Naive thymus-derived CD4-positive, alpha-beta T cell (primary cell): ENCODE data around the gene EPS8L1. TPM values are rescaled to one million over a fixed set of nuclear protein-coding genes. Genes with fewer than 3 reads are reported as not detected.
"Not testable (repeated sequence)": the region's sequence is repeated elsewhere in the genome, so short reads cannot be mapped to it uniquely, and the experiment has no call there.

Experiments used
- ATAC-seq: fragments of 150-1000 bp; cut with Tn5 transposase; 2 replicates; pipeline ENCODE4 v1.10.0; 2021; ENCODE audit warnings: mild to moderate bottlenecking, moderate library complexity
- CTCF ChIA-PET: fragments of 350-600 bp; sonication (Branson Sonifier 250); formaldehyde crosslinking; loops from one replicate; lab custom pipeline; 2021; ENCODE audit warnings: antibody characterized with exemption; lab: Charles Lee
- POLR2A ChIA-PET: fragments of 350-600 bp; sonication (Branson Sonifier 250); formaldehyde crosslinking; loops from one replicate; lab custom pipeline; 2021; ENCODE audit warnings: antibody characterized with exemption, inconsistent platforms; lab: Charles Lee
- DNase-seq, 9 donors: peaks; one replicate each; pipeline versions ENCODE4 v3.0.0 to v3.0.0-alpha.2; 2020 to 2022; ENCODE audit warnings: mixed read lengths in 1 of 9
- H3K27ac ChIP-seq: one replicate; pipeline ENCODE4 v1.7.0; 2013; ENCODE audit warnings: mild to moderate bottlenecking, low read depth, low read length, moderate library complexity
- H3K27me3 ChIP-seq, 2 donors: one replicate each; pipeline ENCODE4 v1.7.0; 2013; ENCODE audit warnings: low read length in 2 of 2, mild to moderate bottlenecking in 2 of 2, moderate library complexity in 2 of 2; ENCODE audit not compliant: control insufficient read depth in 2 of 2, insufficient read depth in 2 of 2
- H3K36me3 ChIP-seq, 3 experiments: 1 replicate in 2 of 3; 2 replicates in 1 of 3; pipeline ENCODE4 v1.7.0; 2013; ENCODE audit warnings: low read length in 3 of 3, mild to moderate bottlenecking in 3 of 3, moderate library complexity in 1 of 3; ENCODE audit not compliant: insufficient read depth in 3 of 3, control insufficient read depth in 2 of 3
- H3K4me1 ChIP-seq, 2 donors: one replicate each; pipeline ENCODE4 v1.7.0; 2013; ENCODE audit warnings: low read length in 2 of 2, mild to moderate bottlenecking in 2 of 2, moderate library complexity in 1 of 2; ENCODE audit not compliant: control insufficient read depth in 2 of 2, insufficient read depth in 2 of 2
- H3K4me3 ChIP-seq: 2 replicates; pipeline ENCODE4 v1.7.0; 2013; ENCODE audit warnings: mild to moderate bottlenecking, low read length
- H3K9me3 ChIP-seq, 3 experiments: 1 replicate in 2 of 3; 2 replicates in 1 of 3; pipeline ENCODE4 v1.7.0; 2013; ENCODE audit warnings: low read length in 3 of 3; ENCODE audit not compliant: control insufficient read depth in 2 of 3
- H3K27ac Mint-ChIP-seq, 9 donors: one replicate each; pipeline ENCODE4 v1.8.0; 2020 to 2022; ENCODE audit warnings: mixed read lengths in 9 of 9, mild to moderate bottlenecking in 8 of 9, moderate library complexity in 5 of 9, inconsistent platforms in 2 of 9
- H3K27me3 Mint-ChIP-seq, 5 donors: one replicate each; pipeline ENCODE4 v1.8.0; 2021 to 2022; ENCODE audit warnings: mixed read lengths in 5 of 5, mild to moderate bottlenecking in 1 of 5
- H3K36me3 Mint-ChIP-seq, 5 donors: one replicate each; pipeline ENCODE4 v1.8.0; 2020 to 2022; ENCODE audit warnings: mixed read lengths in 5 of 5, mild to moderate bottlenecking in 3 of 5, inconsistent platforms in 1 of 5
- H3K4me1 Mint-ChIP-seq, 7 donors: one replicate each; pipeline ENCODE4 v1.8.0; 2020 to 2022; ENCODE audit warnings: mixed read lengths in 7 of 7, mild to moderate bottlenecking in 3 of 7, inconsistent platforms in 1 of 7
- H3K4me3 Mint-ChIP-seq, 10 donors: one replicate each; pipeline ENCODE4 v1.8.0; 2020 to 2022; ENCODE audit warnings: mild to moderate bottlenecking in 10 of 10, mixed read lengths in 10 of 10, moderate library complexity in 6 of 10, inconsistent platforms in 2 of 10
- H3K9me3 Mint-ChIP-seq, 11 donors: one replicate each; pipeline ENCODE4 v1.8.0; 2020 to 2022; ENCODE audit warnings: mixed read lengths in 11 of 11, mild to moderate bottlenecking in 4 of 11, inconsistent platforms in 1 of 11, moderate library complexity in 1 of 11
- intact Hi-C, 2 donors: fragments of 100-400 bp; cut with micrococcal nuclease; formaldehyde crosslinking; loops; one replicate each; pipeline ENCODE4 v1.15.1; 2023
- polyA plus RNA-seq, 2 donors: library from polyadenylated mRNA; unstranded; fragments of 300-500 nt; fragmentation: Illumina TruSeq; gene quantifications; one replicate each; pipeline ENCODE4 v1.2.3, GENCODE V29; 2021
- total RNA-seq, 6 experiments: library from RNA in 5 of 6; stranded (reverse) in 5 of 6; gene quantifications; 1 replicate in 5 of 6; 2 replicates in 1 of 6; pipeline ENCODE4 v1.2.3 and lab custom pipeline; 2021 to 2026

EPS8L1 gene
- total and polyA plus RNA-seq, 7 experiments from 2014 or later, result 0.09 to 6.8 (median 2.0) TPM; not detected in 1

DNA sequence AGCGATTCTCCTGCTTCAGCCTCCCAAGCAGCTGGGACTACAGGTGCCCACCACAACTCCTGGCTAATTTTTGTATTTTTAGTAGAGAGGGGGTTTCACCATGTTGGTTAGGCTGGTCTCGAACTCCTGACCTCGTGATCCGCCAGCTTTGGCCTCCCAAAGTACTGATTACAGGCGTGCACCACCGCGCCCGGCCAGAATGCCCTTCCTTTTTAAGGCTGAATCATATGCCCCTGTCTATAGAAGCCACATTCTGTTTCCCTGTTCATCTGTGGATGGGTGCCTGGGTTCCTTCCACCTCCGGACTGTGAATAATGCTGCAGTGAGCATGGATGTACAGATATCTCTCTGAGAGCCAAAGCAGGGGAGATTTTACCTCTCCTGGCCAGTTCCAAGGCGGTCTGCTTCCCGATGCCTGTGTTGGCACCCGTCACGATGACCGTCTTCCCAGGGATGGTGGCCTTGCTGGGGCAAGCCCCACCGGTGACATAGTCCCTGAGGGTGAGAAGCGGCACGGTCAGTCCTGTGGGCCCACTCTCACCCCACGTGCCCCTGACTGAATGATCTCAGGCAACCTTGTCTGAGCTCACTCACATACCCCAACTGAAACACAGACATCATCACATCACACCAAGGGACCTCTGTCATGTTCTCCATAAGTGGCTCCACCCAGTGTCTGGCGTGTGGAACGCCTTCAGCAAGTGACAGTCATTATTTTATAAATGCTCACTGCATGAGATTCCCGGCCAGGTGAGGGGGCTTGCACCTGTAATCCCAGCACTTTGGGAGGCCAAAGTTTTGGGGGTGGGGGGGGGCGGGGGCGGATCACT, 16.7 kb upstream of the EPS8L1 start:
- no peak overlapping the region for H3K27ac ChIP-seq
- intact Hi-C loops, result no loop called here
- peaks cover 5 to 39% (median 8%) of the 10 kb centered on the region in 3 experiments for H3K36me3 ChIP-seq
- no peak overlapping the region for H3K4me3 Mint-ChIP-seq
- peaks cover 0 to 7% (median 0%) of the 10 kb centered on the region in 5 donors for H3K27me3 Mint-ChIP-seq
- ChIA-PET CTCF (no interaction called here), POLR2A (no interaction called here)
- H3K4me1 Mint-ChIP-seq, result peaks cover 0 to 33% (median 18%) of the 10 kb centered on the region in 7 donors
- H3K36me3 Mint-ChIP-seq, result peaks cover 7 to 35% (median 19%) of the 10 kb centered on the region in 5 donors
- H3K4me3 ChIP-seq, result no peak overlapping the region
- no peaks in the 10 kb centered on the region for H3K27me3 ChIP-seq
- H3K9me3 ChIP-seq, result no peaks in the 10 kb centered on the region
- H3K27ac Mint-ChIP-seq, result peak overlapping the region in 2 of 9 donors; percentile 43 to 48
- peaks cover 7 to 10% of the 10 kb centered on the region in 2 donors for H3K4me1 ChIP-seq
- no peak for DNase-seq
- no peak for ATAC-seq
- peaks cover 0 to 2% (median 0%) of the 10 kb centered on the region in 11 donors for H3K9me3 Mint-ChIP-seq

DNA sequence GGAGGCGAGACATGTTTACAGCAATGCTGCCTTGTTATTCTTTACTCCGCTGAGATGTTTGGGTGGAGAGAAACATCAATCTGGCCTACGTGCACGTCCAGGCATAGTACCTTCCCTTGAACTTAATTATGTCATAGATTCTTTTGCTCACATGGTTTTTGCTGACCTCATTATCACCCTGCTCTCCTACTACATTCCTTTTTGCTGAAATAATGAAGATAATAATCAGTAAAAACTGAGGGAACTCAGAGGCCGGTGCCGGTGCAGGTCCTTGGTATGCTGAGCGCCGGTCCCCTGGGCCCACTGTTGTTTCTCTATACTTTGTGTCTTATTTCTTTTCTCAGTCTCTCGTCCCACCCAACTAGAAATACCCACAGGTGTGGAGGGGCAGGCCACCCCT, 15.4 kb upstream of the EPS8L1 start:
- intact Hi-C loops, result loop anchor here (5.0 kb wide), 2 partner anchors 178 to 347 kb away; partner anchors contain the start of gene UBE2S (in 1 of the 2)
- peaks cover 5 to 37% (median 8%) of the 10 kb centered on the region in 3 experiments for H3K36me3 ChIP-seq
- peaks cover 7 to 30% (median 17%) of the 10 kb centered on the region in 5 donors for H3K36me3 Mint-ChIP-seq
- H3K9me3 Mint-ChIP-seq, H3K27ac ChIP-seq, H3K4me3 ChIP-seq, H3K27ac Mint-ChIP-seq, POLR2A ChIA-PET, H3K27me3 ChIP-seq, H3K9me3 ChIP-seq, CTCF ChIA-PET, DNase-seq, ATAC-seq: not testable (repeated sequence)
- peak overlapping the region in 1 of 10 donors; percentile 20 for H3K4me3 Mint-ChIP-seq
- peaks cover 7 to 10% of the 10 kb centered on the region in 2 donors for H3K4me1 ChIP-seq
- peaks cover 0 to 33% (median 18%) of the 10 kb centered on the region in 7 donors for H3K4me1 Mint-ChIP-seq
- H3K27me3 Mint-ChIP-seq, result peaks cover 0 to 12% (median 0%) of the 10 kb centered on the region in 5 donors

DNA sequence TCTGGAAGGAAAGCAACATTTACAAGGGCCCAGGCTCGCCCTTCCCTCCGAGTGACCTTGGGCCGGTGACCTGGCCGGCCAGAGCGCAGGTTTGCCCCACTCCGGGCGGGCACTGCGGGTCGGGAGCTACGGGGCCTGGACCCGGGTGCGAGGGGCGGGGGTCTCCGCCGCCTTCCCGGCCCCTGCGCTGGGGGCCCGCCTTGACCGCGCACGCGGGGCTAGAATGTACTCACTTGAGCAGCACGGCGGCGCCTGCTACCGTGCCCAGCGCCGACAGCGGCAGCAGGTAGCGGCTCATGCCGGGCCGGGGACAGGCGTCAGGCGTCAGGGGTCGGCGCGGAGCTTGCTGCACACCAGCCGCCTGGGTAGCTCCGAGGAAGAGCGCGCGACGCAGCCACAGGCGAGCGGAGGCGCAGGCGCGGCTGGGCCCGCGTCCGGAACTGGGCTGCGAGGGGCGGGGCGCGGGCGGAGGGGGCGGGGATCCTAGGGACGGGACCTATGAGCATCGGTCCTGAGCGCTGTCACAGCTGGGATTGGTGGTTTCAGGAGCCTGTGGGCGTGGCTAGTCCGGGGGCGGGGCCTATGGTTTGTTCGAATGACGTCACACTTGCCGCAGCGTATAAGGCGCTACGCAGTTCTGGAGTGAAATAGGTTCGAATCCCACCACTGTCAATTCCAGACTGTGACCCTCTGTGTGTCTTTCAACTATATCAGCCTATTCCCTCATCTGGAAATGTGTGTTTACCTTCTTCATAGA, 12.8 kb upstream of the EPS8L1 start, which contains the start of gene RDH13:
Gene RDH13 (minus strand): TSS at position 414 of the 757 bp plus-strand sequence. CDS start 116 bp downstream, at position 298.
- peak; percentile 95 to 99 (median 97) for DNase-seq
- Mint-ChIP-seq H3K27me3 (peaks cover 19 to 36% (median 22%) of the 10 kb centered on the region in 5 donors), H3K36me3 (peaks cover 0 to 17% (median 10%) of the 10 kb centered on the region in 5 donors), H3K27ac (peak within 1 kb of the TSS; percentile 31 to 88 (median 77)), H3K4me1 (peaks cover 0 to 33% (median 18%) of the 10 kb centered on the region in 7 donors), H3K9me3 (peaks cover 0 to 5% (median 0%) of the 10 kb centered on the region in 11 donors), H3K4me3 (peak within 1 kb of the TSS; percentile 65 to 94 (median 86))
- intact Hi-C loops, result loop anchor here (1.0 to 5.0 kb wide), 10 partner anchors 18 to 398 kb away; partner anchors contain the start of genes PPP1R12C (in 2 of the 2), HSPBP1 (in 1 of the 2), ISOC2 (in 1 of the 2) and UBE2S (in 1 of the 2)
- H3K27me3 ChIP-seq, result peaks cover 0 to 9% of the 10 kb centered on the region in 2 donors
- H3K4me1 ChIP-seq, result peaks cover 7 to 10% of the 10 kb centered on the region in 2 donors
- CTCF ChIA-PET, result interaction anchor here (1.0 kb wide), 1 partner anchor 13 kb away, joined by 3 read pairs; no protein-coding TSS in a partner anchor
- ATAC-seq, result peak; percentile 100
- no peaks in the 10 kb centered on the region for H3K9me3 ChIP-seq
- POLR2A ChIA-PET, result interaction anchor here (0.7 to 1.1 kb wide), 5 partner anchors 17 to 269 kb away, joined by 3 to 12 read pairs (median 4); partner anchors contain the start of gene PPP1R12C
- H3K4me3 ChIP-seq, result peak within 1 kb of the TSS; percentile 74
- peak within 1 kb of the TSS; percentile 78 for H3K27ac ChIP-seq
- H3K36me3 ChIP-seq, result peaks cover 0 to 14% (median 0%) of the 10 kb centered on the region in 3 experiments

DNA sequence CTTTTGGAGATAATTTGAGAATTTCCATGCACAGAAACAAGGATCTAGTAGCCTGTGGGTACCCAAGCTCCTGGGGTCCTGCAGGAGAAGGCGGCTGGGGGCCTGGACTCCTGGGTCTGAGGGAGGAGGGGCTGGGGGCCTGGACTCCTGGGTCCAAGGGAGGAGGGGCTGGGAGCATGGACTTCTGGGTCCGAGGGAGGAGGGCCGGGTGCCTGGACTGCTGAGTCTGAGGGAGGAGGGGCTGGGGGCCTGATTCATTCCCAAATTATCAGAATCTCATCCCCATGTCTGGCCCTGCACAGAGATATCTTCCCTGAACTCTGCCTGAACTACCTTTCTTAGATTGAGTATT, 12.2 kb upstream of the EPS8L1 start:
- POLR2A ChIA-PET, result interaction anchor here (0.7 to 0.8 kb wide), 2 partner anchors 17 to 268 kb away, joined by 4 to 12 read pairs; no protein-coding TSS in a partner anchor
- Mint-ChIP-seq H3K36me3 (peaks cover 0 to 12% (median 6%) of the 10 kb centered on the region in 5 donors), H3K4me1 (peaks cover 0 to 33% (median 18%) of the 10 kb centered on the region in 7 donors), H3K9me3 (peaks cover 0 to 5% (median 0%) of the 10 kb centered on the region in 11 donors), H3K27me3 (peaks cover 25 to 41% (median 28%) of the 10 kb centered on the region in 5 donors), H3K4me3 (peak overlapping the region; percentile 55 to 94 (median 82)), H3K27ac (peak overlapping the region in 8 of 9 donors; percentile 11 to 88 (median 63))
- H3K27me3 ChIP-seq, result peaks cover 0 to 9% of the 10 kb centered on the region in 2 donors
- DNase-seq (no peak), ATAC-seq (no peak)
- CTCF ChIA-PET, result interaction anchor here (1.0 kb wide), 1 partner anchor 14 kb away, joined by 3 read pairs; no protein-coding TSS in a partner anchor
- H3K27ac ChIP-seq, result no peak overlapping the region
- peaks cover 0 to 11% (median 0%) of the 10 kb centered on the region in 3 experiments for H3K36me3 ChIP-seq
- H3K4me1 ChIP-seq, result peaks cover 7 to 10% of the 10 kb centered on the region in 2 donors
- no peaks in the 10 kb centered on the region for H3K9me3 ChIP-seq
- intact Hi-C loops, result loop anchor here (1.0 to 5.0 kb wide), 10 partner anchors 18 to 398 kb away; partner anchors contain the start of genes PPP1R12C (in 2 of the 2), HSPBP1 (in 1 of the 2), ISOC2 (in 1 of the 2) and UBE2S (in 1 of the 2)
- H3K4me3 ChIP-seq, result peak overlapping the region; percentile 14

DNA sequence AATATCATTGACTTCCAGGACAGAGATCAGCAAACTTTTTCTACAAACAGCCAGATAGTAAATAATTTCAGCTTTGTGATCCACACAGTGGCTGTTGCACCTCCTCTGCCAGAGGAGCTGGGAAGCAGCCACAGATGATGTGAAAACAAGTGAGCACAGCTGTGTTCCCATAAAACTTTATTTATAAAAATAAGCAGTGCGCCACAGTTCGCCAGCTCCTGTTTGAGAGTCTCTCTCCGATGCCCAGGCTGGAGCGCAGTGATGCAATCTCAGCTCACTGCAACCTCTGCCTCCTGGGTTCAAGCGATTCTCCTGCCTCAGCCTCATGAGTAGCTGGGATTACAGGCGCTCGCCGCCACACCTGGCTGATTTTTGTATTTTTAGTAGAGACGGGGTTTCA, 10.2 kb upstream of the EPS8L1 start:
- CTCF ChIA-PET, result not testable (repeated sequence)

More for the DNA sequence above, 10.2 kb upstream of the EPS8L1 start:
- Histone ChIP-seq H3K4me1 (peaks cover 10 to 18% of the 10 kb centered on the region in 2 donors), H3K27me3 (peaks cover 7 to 16% of the 10 kb centered on the region in 2 donors)
- H3K4me3 ChIP-seq, DNase-seq, H3K27ac ChIP-seq, ATAC-seq, H3K9me3 ChIP-seq, intact Hi-C loops, POLR2A ChIA-PET, H3K4me3 Mint-ChIP-seq, H3K36me3 Mint-ChIP-seq, H3K27ac Mint-ChIP-seq, H3K36me3 ChIP-seq: not testable (repeated sequence)
- peaks cover 8 to 34% (median 20%) of the 10 kb centered on the region in 7 donors for H3K4me1 Mint-ChIP-seq
- H3K27me3 Mint-ChIP-seq, result peaks cover 42 to 58% (median 43%) of the 10 kb centered on the region in 5 donors
- H3K9me3 Mint-ChIP-seq, result peaks cover 0 to 11% (median 2%) of the 10 kb centered on the region in 11 donors
